Skeletal muscle tissue (tissue), 4 donors: ENCODE data around the gene ATF7IP2. TPM values are rescaled to one million over a fixed set of nuclear protein-coding genes. Genes with fewer than 3 reads are reported as not detected.

Source experiments
- H3K27ac ChIP-seq: one replicate; pipeline ENCODE4 v1.7.0; 2013; ENCODE audit warnings: mild to moderate bottlenecking, low read depth, low read length, inconsistent platforms
- H3K27me3 ChIP-seq, 3 donors: one replicate each; pipeline ENCODE4 v1.7.0; 2013; ENCODE audit warnings: low read length in 3 of 3; ENCODE audit not compliant: control insufficient read depth in 3 of 3, insufficient read depth in 3 of 3
- H3K36me3 ChIP-seq, 3 donors: one replicate each; pipeline ENCODE4 v1.7.0; 2013; ENCODE audit warnings: low read length in 3 of 3; ENCODE audit not compliant: control insufficient read depth in 3 of 3, insufficient read depth in 3 of 3
- H3K4me1 ChIP-seq, 3 donors: one replicate each; pipeline ENCODE4 v1.7.0; 2013; ENCODE audit warnings: low read length in 3 of 3, mild to moderate bottlenecking in 3 of 3; ENCODE audit not compliant: control insufficient read depth in 3 of 3, insufficient read depth in 3 of 3
- H3K4me3 ChIP-seq, 3 donors: one replicate each; pipeline ENCODE4 v1.7.0; 2013; ENCODE audit warnings: low read length in 3 of 3
- H3K9ac ChIP-seq, 3 donors: one replicate each; pipeline ENCODE4 v1.7.0; 2013; ENCODE audit warnings: low read length in 3 of 3, mild to moderate bottlenecking in 3 of 3, moderate library complexity in 2 of 3, low read depth in 1 of 3
- H3K9me3 ChIP-seq, 3 donors: one replicate each; pipeline ENCODE4 v1.7.0; 2013; ENCODE audit warnings: low read length in 3 of 3; ENCODE audit not compliant: control insufficient read depth in 3 of 3
- total RNA-seq: library from RNA; depleted of rRNA; stranded (reverse); fragments of >200 nt; gene quantifications from one replicate; pipeline ENCODE4 v1.2.3, GENCODE V29; 2014
- donor health status: Osteomylitis.

ATF7IP2 gene
- total RNA-seq, 1 donor from 2014 or later: 9.4 TPM

DNA sequence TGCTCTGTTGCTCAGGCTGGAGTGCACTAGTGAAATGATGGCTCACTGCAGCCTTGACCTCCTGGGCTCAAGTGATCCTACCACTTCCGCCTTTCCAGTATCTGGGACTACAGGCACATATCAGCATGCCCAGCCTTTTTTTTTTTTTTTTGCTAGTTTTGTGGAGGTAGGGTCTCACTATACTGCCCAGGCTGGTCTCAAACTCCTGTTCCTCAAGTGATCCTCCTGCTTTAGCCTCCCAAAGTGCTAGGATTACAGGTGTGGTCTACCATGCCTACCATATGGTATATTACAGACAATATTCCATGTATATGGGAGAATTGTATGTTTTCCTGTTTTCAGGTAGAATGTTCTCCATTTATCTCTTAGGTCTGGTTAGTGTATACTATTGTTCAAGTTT is 12.3 kb upstream of the ATF7IP2 start:
- Histone ChIP-seq H3K36me3 (no peaks in the 10 kb centered on the region), H3K4me1 (no peaks in the 10 kb centered on the region), H3K4me3 (no peak overlapping the region), H3K9me3 (peaks cover 0 to 2% (median 0%) of the 10 kb centered on the region in 3 donors), H3K9ac (no peak overlapping the region), H3K27me3 (no peaks in the 10 kb centered on the region), H3K27ac (no peak overlapping the region)

DNA sequence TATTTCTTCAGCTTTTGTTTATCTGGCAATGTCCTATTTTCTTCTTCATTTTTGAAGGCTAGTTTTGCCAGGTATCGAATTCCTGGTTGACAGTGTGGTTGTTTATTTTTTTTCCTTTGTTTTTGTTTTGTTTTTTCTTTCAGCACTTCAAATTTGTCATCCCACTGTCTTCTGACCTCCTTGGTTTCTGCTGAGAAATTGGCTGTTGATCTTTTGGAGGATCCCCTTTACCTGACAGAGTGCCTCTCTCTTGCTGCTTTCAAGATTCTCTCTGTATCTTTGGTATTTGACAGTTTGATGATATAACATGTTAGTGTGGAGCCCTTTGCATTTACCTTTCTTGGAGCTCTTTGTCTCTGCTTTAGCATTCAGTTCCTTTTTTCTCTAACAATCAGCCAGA is 9.6 kb upstream of the ATF7IP2 start:
- peaks cover 0 to 2% (median 0%) of the 10 kb centered on the region in 3 donors for H3K9me3 ChIP-seq
- H3K27me3 ChIP-seq: no peaks in the 10 kb centered on the region
- no peaks in the 10 kb centered on the region for H3K36me3 ChIP-seq
- H3K4me1 ChIP-seq: no peaks in the 10 kb centered on the region
- H3K4me3 ChIP-seq: no peak overlapping the region
- H3K27ac ChIP-seq: no peak overlapping the region
- H3K9ac ChIP-seq: no peak overlapping the region

DNA sequence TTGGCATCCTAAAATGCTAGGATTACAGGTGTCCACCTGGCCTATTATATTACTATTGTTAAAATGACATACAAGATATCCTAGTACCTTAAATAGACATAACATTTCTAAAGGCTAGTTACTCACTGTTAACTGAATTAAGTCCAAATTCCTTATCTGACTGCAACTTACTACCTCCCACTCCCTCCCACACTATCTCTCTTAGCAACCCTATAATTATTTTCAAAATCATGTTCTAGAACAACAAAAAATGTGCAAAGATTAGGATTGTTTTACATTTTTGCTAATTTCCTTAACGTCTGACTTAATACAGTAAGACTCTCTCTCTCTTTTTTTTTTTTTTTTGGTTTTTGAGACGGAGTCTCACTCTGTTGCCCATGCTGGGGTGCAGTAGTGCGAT is 2.2 kb upstream of the ATF7IP2 start:
- H3K27me3 ChIP-seq: peaks cover 0 to 3% (median 0%) of the 10 kb centered on the region in 3 donors
- no peaks in the 10 kb centered on the region for H3K9me3 ChIP-seq
- H3K4me1 ChIP-seq: no peaks in the 10 kb centered on the region
- no peak overlapping the region for H3K4me3 ChIP-seq
- no peak overlapping the region for H3K9ac ChIP-seq
- H3K27ac ChIP-seq: no peak overlapping the region
- H3K36me3 ChIP-seq: no peaks in the 10 kb centered on the region

DNA sequence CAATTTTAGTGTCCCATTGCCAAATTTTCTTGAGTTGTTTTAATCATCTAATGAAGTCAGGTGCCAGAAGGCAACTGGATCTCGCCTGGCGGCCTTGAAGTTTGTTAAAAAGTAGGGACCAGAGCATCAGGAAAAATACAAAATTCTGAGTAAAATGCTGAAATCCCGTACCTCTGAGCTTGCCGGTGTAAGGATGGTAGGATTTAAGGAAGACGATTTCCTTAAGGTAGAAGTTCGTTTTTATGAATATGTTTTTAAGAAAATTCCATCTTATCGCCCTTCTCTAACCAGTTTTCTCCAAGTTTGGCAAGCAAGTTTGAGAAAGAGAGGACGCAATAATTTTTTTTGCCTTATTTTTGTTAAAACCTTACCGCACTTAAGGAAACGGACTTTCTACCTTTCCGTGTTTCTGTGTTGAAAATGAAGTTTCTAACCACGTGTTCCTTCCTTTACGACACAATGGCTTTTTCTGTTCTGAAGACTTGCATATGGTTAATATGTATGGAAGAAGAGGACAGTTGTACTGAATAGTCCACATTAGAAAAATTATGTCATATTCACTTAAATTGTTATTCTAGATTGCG is 748 bp downstream of the ATF7IP2 start:
- Histone ChIP-seq H3K36me3 (no peaks in the 10 kb centered on the region), H3K4me1 (no peaks in the 10 kb centered on the region), H3K9me3 (no peaks in the 10 kb centered on the region), H3K4me3 (peak overlapping the region; percentile 54 to 76 (median 56)), H3K27ac (no peak overlapping the region), H3K9ac (peak overlapping the region; percentile 56 to 71 (median 70)), H3K27me3 (peaks cover 0 to 3% (median 0%) of the 10 kb centered on the region in 3 donors)

DNA sequence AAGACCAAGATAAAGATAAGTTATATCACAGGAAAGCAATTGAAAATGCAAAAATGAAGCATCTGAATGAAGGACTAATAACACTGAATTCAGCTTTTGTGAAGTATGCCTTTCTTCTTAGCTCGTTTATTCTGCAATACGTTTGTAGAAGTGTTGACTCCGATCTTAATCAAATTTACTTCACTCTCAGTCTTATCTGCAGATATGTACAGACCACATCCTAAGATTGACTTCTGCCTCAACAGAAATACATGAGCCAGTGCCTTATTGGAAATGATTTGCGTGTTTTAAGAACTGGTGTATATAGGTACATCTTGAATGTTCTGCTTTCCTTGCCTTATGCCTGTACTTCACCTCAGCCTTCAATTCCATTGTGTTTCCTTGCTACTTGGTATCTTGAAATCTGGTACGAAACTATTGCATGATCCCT is 1.3 kb downstream of the ATF7IP2 start:
- H3K4me1 ChIP-seq: no peaks in the 10 kb centered on the region
- H3K4me3 ChIP-seq: peak overlapping the region in 1 of 3 donors; percentile 3
- no peak overlapping the region for H3K27ac ChIP-seq
- peaks cover 0 to 3% (median 0%) of the 10 kb centered on the region in 3 donors for H3K27me3 ChIP-seq
- H3K36me3 ChIP-seq: no peaks in the 10 kb centered on the region
- no peak overlapping the region for H3K9ac ChIP-seq
- no peaks in the 10 kb centered on the region for H3K9me3 ChIP-seq

DNA sequence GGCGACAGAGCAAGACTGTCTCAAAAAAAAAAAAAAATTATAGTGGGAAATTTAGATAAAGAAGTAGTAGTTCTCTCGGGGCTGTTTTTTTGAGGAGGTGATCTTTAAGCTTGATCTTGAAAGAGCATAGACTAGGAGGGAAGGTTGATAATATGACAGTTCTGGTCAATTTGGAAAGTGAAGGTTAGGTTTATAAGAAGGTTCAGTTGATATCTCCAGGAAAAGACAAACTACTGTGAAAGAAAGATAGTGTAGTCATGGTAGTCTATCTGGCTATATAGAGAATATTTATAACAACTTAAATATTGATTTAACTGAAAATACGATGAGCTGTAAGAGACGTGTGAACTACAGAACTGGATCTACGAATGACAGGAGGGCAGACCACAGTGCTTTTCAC is 3.1 kb downstream of the ATF7IP2 start:
- H3K27me3 ChIP-seq: peaks cover 0 to 3% (median 0%) of the 10 kb centered on the region in 3 donors
- no peak overlapping the region for H3K27ac ChIP-seq
- no peak overlapping the region for H3K4me3 ChIP-seq
- H3K9ac ChIP-seq: no peak overlapping the region
- H3K36me3 ChIP-seq: no peaks in the 10 kb centered on the region
- H3K9me3 ChIP-seq: no peaks in the 10 kb centered on the region
- no peaks in the 10 kb centered on the region for H3K4me1 ChIP-seq

DNA sequence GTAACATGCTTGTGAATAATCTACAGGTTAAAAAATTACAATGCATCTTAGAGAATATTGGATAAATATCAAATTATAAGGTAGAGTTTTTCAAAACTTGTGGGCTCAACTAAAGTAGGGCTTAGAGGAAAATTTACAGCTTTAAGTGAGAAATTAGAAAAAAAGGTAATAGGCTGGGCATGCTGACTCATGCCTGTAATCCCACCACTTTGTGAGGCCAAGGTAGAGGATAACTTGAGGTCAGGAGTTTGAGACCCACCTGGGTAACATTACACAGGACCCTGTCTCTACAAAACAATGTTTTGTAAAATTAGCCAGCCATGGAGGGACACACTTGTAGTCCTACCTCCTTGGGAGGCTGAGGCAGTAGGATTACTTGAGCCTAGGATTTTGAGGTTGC is 4.5 kb downstream of the ATF7IP2 start:
- no peaks in the 10 kb centered on the region for H3K9me3 ChIP-seq
- H3K9ac ChIP-seq: no peak overlapping the region
- peaks cover 0 to 3% (median 0%) of the 10 kb centered on the region in 3 donors for H3K27me3 ChIP-seq
- H3K4me1 ChIP-seq: no peaks in the 10 kb centered on the region
- H3K27ac ChIP-seq: no peak overlapping the region
- H3K4me3 ChIP-seq: no peak overlapping the region
- no peaks in the 10 kb centered on the region for H3K36me3 ChIP-seq

DNA sequence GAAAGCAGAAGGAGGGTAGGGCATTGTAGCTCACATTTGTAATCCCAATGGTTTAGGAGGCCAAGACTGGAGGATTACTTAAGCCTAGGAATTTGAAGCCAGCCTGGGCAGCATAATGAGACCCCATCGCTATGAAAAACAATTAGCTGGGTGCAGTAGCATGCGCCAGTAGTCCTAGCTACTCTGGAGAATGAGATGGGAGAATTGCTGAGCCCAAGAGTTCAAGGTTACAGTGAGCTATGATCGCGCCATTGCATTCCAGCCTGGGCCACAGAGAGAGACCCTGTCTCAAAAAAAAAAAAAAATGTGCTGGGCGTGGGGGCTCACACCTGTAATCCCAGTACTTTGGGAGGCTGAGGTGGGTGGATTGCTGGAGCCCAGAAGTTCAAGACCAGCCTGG is 5.0 kb downstream of the ATF7IP2 start:
- no peak overlapping the region for H3K9ac ChIP-seq
- H3K27me3 ChIP-seq: peaks cover 0 to 3% (median 0%) of the 10 kb centered on the region in 3 donors
- H3K9me3 ChIP-seq: no peaks in the 10 kb centered on the region
- H3K27ac ChIP-seq: no peak overlapping the region
- H3K4me1 ChIP-seq: no peaks in the 10 kb centered on the region
- H3K36me3 ChIP-seq: no peaks in the 10 kb centered on the region
- H3K4me3 ChIP-seq: no peak overlapping the region

DNA sequence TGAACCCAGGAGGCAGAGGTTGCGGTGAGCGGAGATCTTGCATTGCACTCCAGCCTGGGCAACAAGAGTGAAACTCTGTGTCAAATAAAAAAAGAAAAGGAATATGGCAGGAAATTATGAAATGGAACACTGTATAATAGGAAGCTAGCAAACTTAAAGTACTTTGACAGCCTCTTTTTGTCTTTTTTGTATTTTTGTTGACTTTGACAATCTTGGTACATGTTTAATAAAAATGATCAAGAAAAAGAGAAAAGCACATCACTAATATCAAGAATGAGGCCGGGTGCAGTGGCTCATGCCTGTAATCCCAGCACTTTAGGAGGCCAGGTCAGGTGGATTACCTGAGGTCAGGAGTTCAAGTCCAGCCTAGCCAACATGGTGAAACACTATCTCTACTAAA is 5.5 kb downstream of the ATF7IP2 start:
- H3K9ac ChIP-seq: no peak overlapping the region
- no peaks in the 10 kb centered on the region for H3K4me1 ChIP-seq
- no peak overlapping the region for H3K4me3 ChIP-seq
- no peaks in the 10 kb centered on the region for H3K9me3 ChIP-seq
- H3K27me3 ChIP-seq: peaks cover 0 to 3% (median 0%) of the 10 kb centered on the region in 3 donors
- no peak overlapping the region for H3K27ac ChIP-seq
- no peaks in the 10 kb centered on the region for H3K36me3 ChIP-seq

DNA sequence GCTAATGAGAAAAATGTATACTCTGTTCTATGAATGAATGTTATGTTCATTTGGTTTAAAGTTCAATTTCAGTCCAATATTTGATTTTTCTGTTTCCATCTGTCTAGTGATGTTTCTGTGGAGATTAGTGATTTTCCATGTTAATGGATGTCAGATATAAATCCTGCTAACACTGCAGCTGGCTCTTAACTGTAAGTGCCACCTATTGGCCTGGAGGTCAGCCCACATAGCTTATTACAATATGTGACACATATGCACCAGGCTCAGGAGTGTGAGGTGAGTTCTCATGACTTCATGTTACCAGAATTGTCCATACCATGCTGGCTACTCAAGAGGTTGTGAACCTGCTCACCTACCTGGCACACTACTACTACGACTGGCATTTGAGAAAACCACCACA is 17.1 kb downstream of the ATF7IP2 start:
- no peak overlapping the region for H3K4me3 ChIP-seq
- H3K9me3 ChIP-seq: peaks cover 0 to 4% (median 0%) of the 10 kb centered on the region in 3 donors
- H3K27me3 ChIP-seq: no peaks in the 10 kb centered on the region
- H3K27ac ChIP-seq: no peak overlapping the region
- H3K36me3 ChIP-seq: no peaks in the 10 kb centered on the region
- no peak overlapping the region for H3K9ac ChIP-seq
- H3K4me1 ChIP-seq: no peaks in the 10 kb centered on the region
